Hematopoietic multipotent progenitor cell treated with erythropoietin and hydrocortisone succinate and interleukin-3 and kit ligand, for 4 days (in vitro differentiated cells): Measurements from ENCODE around the gene NR2C2.
A peak's percentile ranks its signal among the peaks of the same experiment; 100 is the strongest.

ENCODE experiments used
- DNase-seq: peaks from one replicate; pipeline ENCODE4 v3.0.0-alpha.2; 2015

Gene NR2C2

DNA sequence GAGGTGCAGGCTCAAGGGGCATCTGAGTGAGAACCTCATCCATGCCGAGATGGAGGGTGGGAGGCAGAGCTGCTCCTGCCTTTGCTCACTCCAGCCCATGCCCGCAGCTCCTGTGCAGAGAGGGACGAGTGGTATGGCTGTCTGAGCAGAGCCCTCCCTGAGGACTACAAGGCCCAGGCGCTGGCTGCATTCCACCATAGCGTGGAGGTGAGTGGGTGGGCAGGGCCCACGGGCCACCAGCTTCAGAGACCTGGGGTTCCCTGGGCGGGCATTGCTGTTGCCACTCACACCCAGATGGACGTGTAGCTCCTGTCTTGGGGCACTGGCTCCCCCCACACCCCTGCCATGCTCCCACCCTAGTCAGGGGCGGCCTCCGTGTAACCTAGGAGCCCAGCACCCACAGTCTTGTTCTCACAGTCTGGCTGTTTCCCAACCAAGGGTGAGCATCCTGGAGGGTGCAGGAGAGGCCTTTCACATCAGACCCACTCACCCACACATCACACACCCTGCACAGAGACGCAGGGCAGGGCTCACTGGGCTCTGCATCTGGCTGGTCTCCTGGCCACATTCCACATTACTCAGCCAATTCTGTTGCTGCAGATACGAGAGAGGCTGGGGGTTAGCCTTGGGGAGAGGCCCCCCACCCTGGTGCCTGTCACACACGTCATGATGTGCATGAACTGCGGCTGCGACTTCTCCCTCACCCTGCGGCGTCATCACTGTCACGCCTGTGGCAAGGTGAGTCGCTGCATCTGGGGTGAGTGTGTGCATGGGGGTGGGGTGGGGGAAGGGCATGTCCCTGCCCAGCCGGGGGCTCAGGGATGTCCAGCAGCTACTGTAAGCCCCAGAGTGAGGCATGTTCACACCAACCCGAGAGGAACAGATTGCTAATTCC is 25.3 kb upstream of the NR2C2 start:
- no peak for DNase-seq

DNA sequence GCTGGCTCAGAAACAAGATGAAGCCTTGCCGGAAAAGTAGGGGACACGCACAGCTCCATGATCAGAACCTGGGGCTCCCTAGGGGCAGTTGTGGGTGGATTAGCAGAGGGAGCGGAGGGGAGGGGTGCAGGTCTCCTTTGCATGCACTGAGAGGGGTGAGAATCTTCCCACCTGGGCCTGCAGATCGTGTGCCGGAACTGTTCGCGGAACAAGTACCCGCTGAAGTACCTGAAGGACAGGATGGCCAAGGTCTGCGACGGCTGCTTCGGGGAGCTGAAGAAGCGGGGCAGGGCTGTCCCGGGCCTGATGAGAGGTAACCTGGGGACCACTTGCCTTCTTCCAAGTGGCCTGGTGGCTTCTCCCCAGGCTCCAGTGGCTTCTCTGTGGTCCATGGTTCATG is 24.5 kb upstream of the NR2C2 start:
- DNase-seq: no peak

DNA sequence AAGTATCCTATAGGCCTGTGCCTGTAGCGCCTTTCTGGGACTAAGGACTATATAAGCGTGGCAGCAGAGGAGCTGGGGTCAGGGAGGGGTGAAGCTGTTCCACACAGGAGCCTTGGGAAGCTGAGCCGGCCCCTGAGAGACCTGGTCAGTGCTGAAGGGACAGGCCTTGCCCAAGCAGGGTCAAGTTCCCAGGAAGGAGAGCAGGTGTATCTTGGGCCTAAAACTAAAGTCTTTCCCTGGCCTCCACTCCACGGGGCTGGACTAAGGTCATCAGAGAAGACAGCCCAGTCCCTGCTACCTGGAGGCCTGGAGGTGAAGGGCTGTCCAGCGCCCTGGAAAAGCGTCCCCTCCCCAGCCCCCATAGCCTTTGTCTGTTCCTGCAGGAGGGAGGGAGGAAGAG is 23.9 kb upstream of the NR2C2 start:
- DNase-seq: no peak

DNA sequence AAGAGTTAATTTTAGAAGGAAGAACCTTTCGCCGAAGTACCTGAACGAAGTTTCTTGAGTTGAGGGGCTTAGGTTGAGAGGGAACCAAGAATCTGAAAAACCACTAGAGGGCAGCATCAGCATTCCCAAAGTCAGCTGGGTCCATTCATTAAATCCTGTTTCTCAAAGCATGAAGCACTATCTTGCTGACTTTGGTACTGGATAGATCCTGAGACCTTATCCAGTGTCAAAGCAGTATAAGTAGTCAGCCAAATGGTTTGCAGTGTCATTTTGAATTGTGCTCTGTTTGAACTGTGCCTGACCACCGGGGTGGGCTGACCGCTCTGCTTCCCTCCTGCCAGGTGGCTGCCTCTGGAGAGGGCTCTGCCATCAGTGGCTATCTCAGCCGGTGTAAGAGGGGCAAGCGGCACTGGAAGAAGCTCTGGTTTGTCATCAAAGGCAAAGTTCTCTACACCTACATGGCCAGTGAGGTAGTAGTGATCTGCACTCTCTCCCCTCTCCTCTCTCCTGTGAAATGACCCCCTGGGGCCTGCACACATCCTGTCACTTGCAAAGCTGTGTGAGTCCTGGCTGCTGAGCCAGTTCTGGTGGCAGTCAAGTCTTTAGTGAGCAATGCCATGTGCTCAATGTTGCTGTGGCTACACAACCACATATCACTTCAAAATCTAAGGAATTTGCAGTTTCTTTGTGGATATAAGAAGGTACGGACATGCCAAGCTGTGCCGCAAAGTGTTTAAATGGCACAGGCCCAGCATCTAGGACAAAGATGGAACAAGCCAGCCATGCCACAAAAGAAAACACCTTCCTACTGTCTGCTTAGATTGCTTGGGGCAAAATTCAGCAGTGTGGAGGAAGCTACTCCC is 21.4 kb upstream of the NR2C2 start:
- peak; percentile 83 for DNase-seq

DNA sequence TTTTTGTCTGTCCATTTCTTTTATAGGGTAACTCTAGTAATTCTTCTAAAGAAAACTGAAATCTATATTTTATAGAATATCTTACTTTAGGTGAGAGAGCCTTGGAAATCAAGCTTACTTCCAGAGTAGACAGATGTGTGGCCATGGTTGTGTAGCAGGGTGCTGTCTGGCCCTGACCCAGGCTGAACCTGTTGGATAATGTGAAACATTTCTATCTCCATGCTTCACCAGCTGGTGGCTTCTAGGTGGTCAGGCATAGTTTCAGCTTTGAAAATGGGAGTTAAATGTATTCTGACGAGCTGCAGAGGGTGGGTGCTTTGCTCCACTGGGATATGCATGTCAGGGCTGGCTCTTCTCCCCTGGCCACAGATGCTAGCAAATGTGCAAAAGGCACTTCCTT is 20.8 kb upstream of the NR2C2 start:
- DNase-seq: no peak

DNA sequence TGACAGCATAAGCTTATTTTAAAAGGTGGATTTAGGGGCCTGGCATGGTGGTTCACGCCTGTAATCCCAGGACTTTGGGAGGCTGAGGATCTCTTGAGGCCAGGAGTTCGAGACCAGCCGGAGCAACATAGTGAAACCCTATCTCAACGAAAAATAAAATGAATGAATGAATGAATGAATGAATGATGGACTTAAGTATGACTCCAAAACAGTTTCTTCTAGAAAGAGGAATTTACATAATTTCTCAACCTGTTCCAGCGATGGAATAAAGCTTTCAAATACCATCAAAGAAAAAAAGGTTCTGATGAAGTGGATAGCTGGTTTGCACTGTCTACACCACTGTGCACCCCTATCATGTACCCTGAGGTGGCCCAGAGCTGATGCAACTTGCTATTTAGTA is 20.1 kb upstream of the NR2C2 start:
- no peak for DNase-seq

DNA sequence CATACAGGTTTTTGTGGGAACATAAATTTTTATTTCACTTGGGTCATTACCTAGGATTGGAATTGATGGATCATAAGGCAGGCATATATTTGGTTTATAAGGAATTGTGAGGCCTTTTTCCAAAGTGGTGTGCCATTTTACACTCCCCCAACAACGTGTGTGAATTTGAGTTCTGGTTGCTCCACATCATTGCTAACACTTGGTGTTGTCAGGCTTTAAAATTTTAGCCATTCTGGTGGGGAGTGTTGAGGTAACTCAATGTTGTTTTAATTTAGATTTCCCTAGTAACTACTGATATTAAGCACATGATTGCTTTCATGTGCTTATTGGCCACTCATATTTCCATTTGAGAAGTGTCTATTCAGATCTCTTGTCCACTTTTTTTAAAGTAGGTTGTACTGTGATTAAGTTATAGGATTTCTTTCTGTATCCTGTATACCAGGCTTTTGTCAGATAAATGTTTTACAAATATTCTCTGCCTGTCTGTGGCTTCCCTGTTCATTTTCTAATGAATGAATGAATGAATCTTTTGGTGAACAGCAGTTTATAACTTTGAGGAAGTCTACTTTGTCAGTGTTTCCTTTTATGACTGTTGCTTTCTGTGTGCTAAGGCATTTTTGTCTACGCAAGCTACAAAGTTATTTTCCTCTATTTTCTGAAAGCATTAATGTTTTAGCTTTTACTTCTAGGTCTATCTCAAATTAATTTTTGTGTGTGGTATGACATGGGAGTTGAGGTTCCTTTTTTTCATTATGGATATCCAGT is 17.9 kb upstream of the NR2C2 start:
- no peak for DNase-seq

DNA sequence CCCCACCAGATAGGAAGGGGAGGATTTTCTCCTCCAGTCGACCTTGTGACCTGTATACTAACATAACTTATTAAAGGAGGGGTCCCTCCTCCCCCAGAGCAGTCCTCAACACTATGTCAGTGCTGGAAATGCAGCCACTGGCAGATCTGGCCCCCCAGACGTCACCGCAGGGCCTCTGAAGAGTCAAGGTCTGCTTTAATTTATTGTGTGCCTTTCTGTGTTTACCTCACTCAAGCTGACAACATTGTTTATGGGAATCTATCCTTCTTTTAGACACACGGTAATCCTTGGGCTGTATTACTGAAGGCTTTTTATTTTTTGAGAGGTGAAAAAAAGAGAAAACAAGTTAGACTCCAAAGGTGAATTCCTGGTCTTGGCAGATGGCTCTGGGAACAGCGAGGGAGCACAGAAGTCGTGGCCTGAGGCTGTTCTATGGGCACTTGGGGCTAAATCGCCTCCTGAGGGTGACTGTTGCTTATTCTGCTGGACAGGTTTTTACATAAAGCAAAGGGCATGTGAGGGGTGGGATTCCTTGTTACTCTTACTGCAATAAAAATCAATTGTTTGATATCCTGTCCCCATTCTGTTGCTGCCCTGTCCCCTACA is 13.5 kb upstream of the NR2C2 start:
- no peak for DNase-seq

DNA sequence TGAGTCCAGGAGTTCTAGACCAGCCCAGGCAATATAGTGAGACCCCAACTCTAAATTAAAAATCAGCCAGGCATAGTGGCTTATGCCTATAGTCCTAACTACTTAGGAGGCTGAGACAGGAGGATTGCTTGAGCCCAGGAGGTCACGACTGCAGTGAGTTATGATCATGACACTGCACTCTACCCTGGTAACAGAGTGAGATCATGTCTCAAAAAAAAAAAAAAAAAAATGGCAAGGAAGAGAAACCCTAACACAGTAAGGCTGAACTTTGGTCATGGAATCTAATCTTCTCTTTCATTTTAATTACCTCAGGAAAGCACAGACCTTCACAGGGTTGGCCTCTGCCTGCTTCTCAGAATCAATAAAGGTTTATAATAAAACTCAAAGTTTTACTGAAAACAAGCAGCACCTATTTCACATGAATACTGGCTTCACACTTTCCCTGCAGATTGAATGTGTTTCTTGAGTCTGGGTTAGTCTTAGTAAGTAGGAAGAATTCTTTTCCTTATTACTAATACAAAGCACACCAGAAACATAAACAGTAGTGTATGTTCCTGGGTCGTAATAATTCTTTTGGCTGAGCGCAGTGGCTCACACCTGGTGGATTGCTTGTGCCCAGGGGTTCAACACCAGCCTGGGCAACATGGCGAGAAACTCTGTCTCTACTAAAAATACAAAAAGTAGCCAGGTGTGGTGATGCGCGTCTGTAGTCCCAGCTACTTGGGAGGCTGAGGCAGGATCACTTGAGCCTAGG is 11.6 kb upstream of the NR2C2 start:
- no peak for DNase-seq

DNA sequence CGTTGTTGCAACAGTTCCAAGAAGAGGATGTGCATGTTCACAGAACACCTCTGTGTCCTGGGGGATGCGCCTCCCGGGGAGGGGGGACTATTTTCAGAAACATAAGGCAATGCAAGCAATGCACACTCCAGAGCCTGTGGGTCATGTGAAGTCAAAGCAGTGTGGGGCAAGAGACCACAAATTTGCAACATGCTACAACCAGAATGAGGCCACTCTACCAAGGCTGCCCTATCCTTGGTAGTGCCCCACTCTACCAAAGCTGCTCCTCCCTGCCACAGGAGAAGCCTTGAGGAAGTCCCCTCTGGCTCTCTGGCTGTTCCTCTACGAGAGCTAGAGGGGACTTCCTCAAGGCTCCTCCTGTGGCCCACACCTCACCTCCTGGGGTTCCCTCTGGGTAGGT is 8.4 kb upstream of the NR2C2 start:
- peak; percentile 46 for DNase-seq

DNA sequence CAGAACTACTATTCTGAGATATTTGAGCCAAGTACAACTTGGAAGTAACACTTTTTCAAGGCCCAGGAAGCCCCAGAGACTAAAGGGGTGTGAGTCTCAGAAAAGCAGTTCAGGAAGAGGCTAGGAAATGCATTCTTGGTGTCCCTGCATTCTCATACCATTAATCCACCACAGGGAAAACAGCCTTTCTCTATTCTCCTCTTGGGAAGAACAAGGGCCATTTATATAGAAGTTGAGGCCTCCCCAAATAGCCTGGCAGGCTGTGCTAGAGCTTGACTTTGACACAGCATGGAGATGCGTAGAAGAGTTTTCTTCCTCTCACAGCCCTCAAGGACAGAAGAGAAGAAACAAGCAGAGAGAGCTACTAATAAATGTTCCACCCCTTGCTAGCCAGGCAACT is 5.5 kb upstream of the NR2C2 start:
- no peak for DNase-seq

DNA sequence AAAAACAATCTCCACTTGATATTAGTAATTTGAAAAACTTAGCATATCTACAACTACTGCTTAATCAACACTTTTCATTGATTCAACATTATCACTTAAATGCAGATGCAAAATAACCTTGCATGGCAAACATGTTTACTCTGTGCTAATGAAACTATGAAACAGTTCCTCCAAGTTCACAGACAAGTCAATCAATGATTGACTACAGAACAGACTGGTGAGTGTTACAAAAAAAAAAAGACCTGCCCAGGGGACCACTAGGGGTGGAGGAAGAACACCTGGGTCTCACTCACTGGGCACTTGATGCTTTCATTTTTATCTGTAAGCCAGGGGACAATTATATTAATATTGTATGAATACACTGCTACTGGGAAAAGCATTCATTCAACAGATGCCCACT is 4.3 kb upstream of the NR2C2 start:
- no peak for DNase-seq

DNA sequence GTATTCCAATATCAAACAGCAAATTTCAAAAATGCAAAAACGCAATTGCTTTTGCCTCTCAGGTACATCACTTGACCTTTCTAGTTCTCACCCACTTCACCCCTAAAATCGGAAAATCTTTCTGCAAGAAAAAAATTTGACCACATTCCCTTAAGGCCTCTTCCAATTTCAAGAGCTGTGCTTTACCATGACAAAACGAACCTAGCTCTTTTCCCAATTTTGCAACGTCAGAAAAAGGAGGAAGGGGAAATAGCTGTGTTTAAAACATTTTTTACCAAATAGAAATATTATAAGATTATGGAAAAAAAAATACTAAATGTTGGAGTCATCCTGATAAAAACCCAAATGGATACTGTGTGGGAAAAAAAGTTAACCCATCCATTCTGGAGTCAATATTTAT is 1.1 kb upstream of the NR2C2 start:
- DNase-seq: no peak

DNA sequence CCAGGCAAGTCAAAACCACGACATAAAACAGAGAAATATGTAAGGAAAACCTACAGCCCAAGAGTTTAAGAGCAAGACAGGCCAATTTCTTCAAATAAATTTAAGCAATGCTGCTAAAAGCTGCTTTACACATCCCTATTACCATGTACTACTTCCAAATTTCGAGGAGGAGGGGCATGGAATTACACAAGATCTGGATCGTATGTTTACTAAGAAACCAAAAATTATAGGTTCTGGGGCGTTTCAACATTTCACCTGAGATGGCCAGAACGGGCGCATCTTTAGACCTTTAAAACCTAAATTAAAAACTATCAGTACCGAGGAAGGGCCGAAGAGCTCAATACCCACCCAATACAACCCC is 664 bp upstream of the NR2C2 start:
- no peak for DNase-seq

DNA sequence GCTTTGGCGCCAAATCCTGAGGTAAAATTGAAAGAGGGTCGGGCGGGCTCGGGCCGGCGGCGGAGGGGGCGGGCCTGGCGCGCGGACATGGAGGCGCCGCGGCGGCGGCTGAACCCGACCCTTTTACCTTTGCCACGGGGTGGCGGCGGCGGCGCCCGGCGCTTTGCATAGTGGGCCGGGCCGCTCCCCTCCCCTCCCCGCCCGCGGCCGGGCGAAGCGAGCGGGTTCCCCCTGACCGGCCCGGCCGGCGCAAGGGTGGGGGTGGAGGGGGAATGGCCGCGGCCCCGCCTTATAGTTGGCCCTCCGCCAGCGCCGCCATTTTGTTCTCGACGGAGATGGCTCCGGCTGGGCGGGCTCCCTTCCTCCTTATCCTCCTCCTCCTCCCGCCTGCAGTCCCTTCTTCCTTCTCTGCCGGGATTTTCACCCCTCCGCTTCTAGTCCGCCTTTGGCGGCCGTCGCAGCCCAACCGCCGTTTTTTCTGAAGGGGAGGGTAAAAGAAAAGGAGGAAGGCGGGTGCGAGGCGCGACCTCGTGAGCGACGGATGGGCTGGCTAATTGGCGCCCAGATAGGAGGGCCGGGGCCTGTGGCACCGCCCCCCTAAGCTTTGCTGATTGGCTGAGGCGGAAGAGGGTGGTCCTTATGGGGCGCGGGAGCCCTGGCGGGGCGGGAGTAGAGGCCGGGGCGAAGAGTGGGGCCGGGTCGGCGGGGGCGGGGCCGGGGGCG is 664 bp downstream of the NR2C2 start:
- peak; percentile 98 for DNase-seq

DNA sequence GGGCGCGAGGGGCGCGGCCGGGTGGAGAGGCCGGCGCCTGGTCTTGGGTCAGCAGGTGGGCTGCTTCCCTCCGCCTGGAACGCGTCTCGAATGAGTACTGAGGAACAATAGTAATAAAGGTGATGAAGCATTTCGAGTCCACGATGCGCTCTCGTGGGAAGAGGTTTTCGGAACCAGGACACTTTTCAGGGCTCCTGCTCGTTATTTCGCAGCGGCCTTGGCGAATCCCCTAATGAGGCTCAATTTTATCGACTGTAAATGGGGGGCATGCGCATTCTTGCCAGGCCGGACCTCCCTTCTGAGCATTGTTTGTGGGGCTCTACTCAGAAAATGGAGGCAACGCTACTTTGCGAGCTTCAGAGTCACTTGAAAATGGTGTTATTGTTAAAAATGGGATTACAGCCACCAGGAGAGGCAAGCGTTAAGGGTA is 1.2 kb downstream of the NR2C2 start:
- no peak for DNase-seq

DNA sequence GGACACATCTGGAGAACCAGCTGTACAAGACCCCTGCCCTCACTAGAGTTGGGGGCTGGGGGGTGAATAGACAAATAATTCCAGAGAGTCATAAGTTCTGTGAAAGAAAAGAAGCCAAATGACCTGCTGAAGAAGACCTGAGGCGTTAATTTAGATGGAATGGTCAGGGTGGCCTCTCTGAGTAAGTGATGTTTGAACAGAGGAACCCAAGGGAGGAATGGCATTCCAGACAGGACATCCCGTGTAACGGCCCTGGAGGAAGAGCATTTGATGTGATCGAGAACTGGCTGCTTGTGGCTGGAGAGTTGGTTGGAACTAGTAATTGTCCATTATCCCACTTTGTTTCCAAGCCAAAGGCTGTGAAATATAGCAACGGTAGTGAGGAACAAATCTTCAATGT is 1.7 kb downstream of the NR2C2 start:
- DNase-seq: no peak

DNA sequence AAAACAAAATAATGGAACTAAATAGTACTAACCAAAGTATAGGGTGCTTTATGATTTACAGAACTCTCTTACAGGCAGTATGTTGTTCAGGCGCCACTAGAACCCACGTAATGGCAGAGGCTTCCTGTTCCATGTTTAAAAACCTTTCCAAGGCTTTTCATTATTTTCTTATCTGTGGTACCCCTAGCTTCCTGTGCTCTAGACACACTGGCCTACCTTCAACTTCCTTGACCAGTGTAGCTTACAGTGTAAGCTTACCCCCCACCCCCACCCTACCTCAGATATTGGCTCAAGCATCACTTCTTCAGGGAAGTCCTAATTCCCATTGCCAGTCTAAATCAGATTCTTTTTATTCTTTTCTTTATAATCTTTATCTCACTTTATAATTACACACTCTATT is 2.9 kb downstream of the NR2C2 start:
- peak; percentile 61 for DNase-seq

DNA sequence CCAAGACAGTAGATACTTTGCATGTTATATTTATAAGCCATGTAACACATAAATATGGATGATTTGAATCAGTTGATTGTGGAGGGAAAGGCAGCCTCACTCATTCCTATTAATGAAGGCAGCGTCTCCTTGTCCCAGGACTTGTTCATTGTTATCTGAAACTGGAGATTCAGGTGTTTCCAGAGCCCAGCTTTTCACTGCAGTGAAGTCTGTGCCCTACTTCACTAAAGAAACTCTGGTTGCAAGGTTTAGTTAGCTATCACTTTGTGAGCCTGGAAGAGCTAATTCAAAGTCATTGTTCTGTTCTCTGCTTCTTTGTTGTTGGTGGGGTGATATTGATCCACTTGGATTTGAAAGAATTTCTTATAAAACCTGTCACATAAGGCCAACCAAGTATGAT is 9.8 kb downstream of the NR2C2 start:
- no peak for DNase-seq

DNA sequence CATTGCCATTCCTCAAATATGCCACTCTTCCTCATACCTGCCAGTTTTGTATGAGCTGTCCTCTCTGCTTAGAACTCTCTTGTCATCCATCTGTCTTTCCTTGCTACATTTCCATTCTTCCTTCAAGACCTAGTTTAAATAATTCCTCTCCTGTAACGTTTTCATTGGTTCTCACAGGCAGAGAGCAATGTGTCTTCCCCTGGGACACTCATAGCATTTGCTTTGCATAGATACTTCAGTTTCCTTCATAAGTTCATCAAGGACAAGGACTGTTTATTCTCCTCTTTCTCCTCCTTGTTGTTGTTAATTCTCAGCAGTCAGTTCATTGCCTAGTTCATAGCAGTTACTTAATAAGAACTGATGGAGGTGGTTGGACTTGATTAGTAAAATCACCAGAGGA is 10.5 kb downstream of the NR2C2 start:
- DNase-seq: no peak

DNA sequence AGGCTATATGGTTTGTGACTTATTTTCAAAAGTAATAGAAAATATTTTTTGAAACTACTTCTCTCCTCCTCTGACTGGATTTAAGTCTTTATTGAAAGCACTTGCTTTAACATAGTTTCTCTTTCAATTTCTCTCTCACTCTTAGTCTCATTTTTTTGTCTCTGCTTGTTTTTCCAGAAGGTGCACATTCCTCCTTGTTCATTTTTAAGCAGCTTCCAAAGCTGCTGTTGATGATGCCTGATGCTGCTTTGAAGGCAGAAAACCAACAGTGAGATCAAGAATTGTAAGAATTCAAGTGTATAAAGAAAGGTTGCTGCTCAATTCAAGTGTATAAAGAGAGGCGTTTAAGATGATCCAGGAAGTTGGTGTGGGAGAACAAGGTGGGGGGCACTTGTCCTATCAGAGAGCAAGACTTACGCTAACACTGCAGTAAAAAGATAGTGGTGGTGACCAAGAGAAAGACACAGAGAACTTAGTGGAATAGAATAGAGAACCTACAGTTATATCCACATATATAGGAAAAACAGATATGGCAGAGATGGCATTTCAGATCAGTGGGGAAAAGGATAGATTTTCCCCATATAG is 12.1 kb downstream of the NR2C2 start:
- DNase-seq: peak; percentile 67
